Thoracic aorta (tissue), 2 donors: ENCODE measurements around the gene EPS8L1. TPM values are rescaled to one million over a fixed set of nuclear protein-coding genes. Genes with fewer than 3 reads are reported as not detected.
"Not testable (repeated sequence)": the region's sequence is repeated elsewhere in the genome, so short reads cannot be mapped to it uniquely, and the experiment has no call there.

Experiments used
- ATAC-seq: fragments of 150-250 bp; one replicate; pipeline ENCODE4 v1.8.0; 2017; ENCODE audit warnings: low read depth; ENCODE audit not compliant: insufficient number of reproducible peaks, low FRiP score
- DNase-seq: peaks from one replicate; pipeline ENCODE4 v3.0.0-alpha.2; 2020; ENCODE audit warnings: low spot score
- H3K27ac ChIP-seq, 2 donors: fragments of 200-600 bp; sonication (generic); 1 replicate in 1 of 2; 2 replicates in 1 of 2; pipeline ENCODE4 v1.5.1; 2016; ENCODE audit warnings: mild to moderate bottlenecking in 2 of 2, moderate library complexity in 2 of 2
- H3K27me3 ChIP-seq: fragments of 200-600 bp; sonication (generic); replicated peaks from 2 replicates; pipeline ENCODE4 v1.6.0; 2016; ENCODE audit warnings: mild to moderate bottlenecking; ENCODE audit not compliant: insufficient read depth
- H3K36me3 ChIP-seq: fragments of 200-600 bp; sonication (generic); one replicate; pipeline ENCODE4 v1.5.1; 2016
- H3K4me1 ChIP-seq, 2 donors: fragments of 200-600 bp; sonication (generic); 1 replicate in 1 of 2; 2 replicates in 1 of 2; pipeline versions ENCODE4 v1.5.1 to v1.6.0; 2016; ENCODE audit warnings: low read depth in 2 of 2, mild to moderate bottlenecking in 1 of 2; ENCODE audit not compliant: control insufficient read depth in 1 of 2
- H3K4me3 ChIP-seq: fragments of 200-600 bp; sonication (generic); 2 replicates; pipeline ENCODE4 v1.5.1; 2016; ENCODE audit warnings: mild to moderate bottlenecking
- H3K9me3 ChIP-seq: fragments of 200-600 bp; sonication (generic); 2 replicates; pipeline ENCODE4 v1.5.1; 2016
- CTCF ChIP-seq: fragments of 200-600 bp; sonication (generic); IDR thresholded peaks from one replicate; pipeline ENCODE4 v1.5.1; 2019; ENCODE audit warnings: antibody characterized with exemption
- total RNA-seq, 2 donors: library from RNA; depleted of rRNA; stranded (reverse); fragments of >200 nt; gene quantifications; one replicate each; pipeline versions ENCODE4 v1.1.0 to v1.2.3, GENCODE V29; 2016

EPS8L1 gene
- total RNA-seq, 2 donors from 2014 or later = 5.4 to 16.3 TPM

- DNase-seq (no peak), ATAC-seq (no peak)
- Histone ChIP-seq H3K36me3 (no peaks in the 10 kb centered on the region), H3K4me1 (no peaks in the 10 kb centered on the region), H3K4me3 (no peak overlapping the region), H3K9me3 (no peaks in the 10 kb centered on the region), H3K27me3 (no peaks in the 10 kb centered on the region), H3K27ac (no peak overlapping the region)
- TF ChIP-seq CTCF = no peak
Observed at GRCh38 chr19:55032170-55032800, 43.4 kb upstream of the EPS8L1 start.

- not testable (repeated sequence) for H3K27me3 ChIP-seq, DNase-seq, H3K9me3 ChIP-seq, H3K4me1 ChIP-seq, H3K36me3 ChIP-seq, ATAC-seq, H3K27ac ChIP-seq, H3K4me3 ChIP-seq
Observed at GRCh38 chr19:55032976-55033643, 42.6 kb upstream of the EPS8L1 start.

- Histone ChIP-seq H3K27ac (no peak overlapping the region), H3K4me1 (no peaks in the 10 kb centered on the region), H3K4me3 (no peak overlapping the region), H3K27me3 (no peaks in the 10 kb centered on the region), H3K36me3 (no peaks in the 10 kb centered on the region), H3K9me3 (no peaks in the 10 kb centered on the region)
- TF ChIP-seq CTCF = no peak
- DNase-seq (no peak), ATAC-seq (no peak)
Observed at GRCh38 chr19:55034751-55035150, 40.9 kb upstream of the EPS8L1 start.

- no peak for ATAC-seq
- no peaks in the 10 kb centered on the region for H3K27me3 ChIP-seq
- no peak overlapping the region for H3K4me3 ChIP-seq
- no peak overlapping the region for H3K27ac ChIP-seq
- TF ChIP-seq CTCF = no peak
- DNase-seq = no peak
- H3K9me3 ChIP-seq = no peaks in the 10 kb centered on the region
- H3K36me3 ChIP-seq = no peaks in the 10 kb centered on the region
- no peaks in the 10 kb centered on the region for H3K4me1 ChIP-seq
Observed at GRCh38 chr19:55036058-55036457, 39.6 kb upstream of the EPS8L1 start.

- H3K9me3 ChIP-seq, DNase-seq, H3K27ac ChIP-seq, H3K4me3 ChIP-seq, H3K4me1 ChIP-seq, H3K36me3 ChIP-seq, H3K27me3 ChIP-seq, ATAC-seq: not testable (repeated sequence)
Observed at GRCh38 chr19:55037603-55038002, 38.1 kb upstream of the EPS8L1 start.

- H3K9me3 ChIP-seq, H3K4me1 ChIP-seq, DNase-seq, H3K27ac ChIP-seq, ATAC-seq, H3K4me3 ChIP-seq, H3K27me3 ChIP-seq: not testable (repeated sequence)
- peaks cover 17% of the 10 kb centered on the region for H3K36me3 ChIP-seq
Observed at GRCh38 chr19:55040654-55041053, 35.0 kb upstream of the EPS8L1 start.
